ENCODE data around the gene DDX18.

The DDX18 gene

GRCh38 chr2:117879003-117879402 is 64.5 kb downstream of the DDX18 start:
- TF ChIP-seq EZH2 (IDR thresholded peaks at IDR 0.05; ENCODE audit: borderline replicate concordance, low read length) (no peak), CTCF (IDR thresholded peaks at IDR 0.05; ENCODE audit: low read length) (no peak)
- Histone ChIP-seq H3K27ac (ENCODE audit: low read depth, low read length, poor library complexity, severe bottlenecking) (no peak overlapping the region), H3K4me2 (ENCODE audit: low read length) (no peak overlapping the region), H3K27me3 (ENCODE audit: insufficient read depth, low read length) (no peaks in the 10 kb centered on the region), H2AFZ (ENCODE audit: low read length) (no peak overlapping the region), H3K79me2 (ENCODE audit: insufficient read depth, low read length) (no peaks in the 10 kb centered on the region), H3K36me3 (ENCODE audit: insufficient read depth, low read length) (no peaks in the 10 kb centered on the region), H4K20me1 (ENCODE audit: insufficient read depth, low read length) (no peaks in the 10 kb centered on the region), H3F3A (ENCODE audit: insufficient read depth, low read length) (no peaks in the 10 kb centered on the region), H3K4me1 (ENCODE audit: insufficient read depth, low read length, severe bottlenecking) (no peaks in the 10 kb centered on the region), H3K9me3 (ENCODE audit: low read length) (no peaks in the 10 kb centered on the region), H3K9me2 (ENCODE audit: low read depth, low read length) (no peaks in the 10 kb centered on the region), H3K9ac (ENCODE audit: low read length) (no peak overlapping the region), H3K4me3 (ENCODE audit: low read depth, low read length, poor library complexity, severe bottlenecking) (no peak overlapping the region)

Measured in OCI-LY1 (cell line).